Activated CD4-positive, alpha-beta T cell treated with anti-CD3 and anti-CD28 coated beads, Interleukin-2, amount 50 U/mL, for 4 hours (primary cell): Measurements from ENCODE around the gene ZEB1.

Experiments
- DNase-seq, 2 experiments: peaks; one replicate each; pipeline ENCODE4 v3.0.0-alpha.2; 2020

The ZEB1 gene

GRCh38 chr10:31318854-31319601 is at the start of gene ZEB1:
ZEB1 (plus strand) TSS chr10:31319216; CDS start chr10:31319235, 19 bp downstream.
- DNase-seq, result peak; percentile 91 to 93

DNA sequence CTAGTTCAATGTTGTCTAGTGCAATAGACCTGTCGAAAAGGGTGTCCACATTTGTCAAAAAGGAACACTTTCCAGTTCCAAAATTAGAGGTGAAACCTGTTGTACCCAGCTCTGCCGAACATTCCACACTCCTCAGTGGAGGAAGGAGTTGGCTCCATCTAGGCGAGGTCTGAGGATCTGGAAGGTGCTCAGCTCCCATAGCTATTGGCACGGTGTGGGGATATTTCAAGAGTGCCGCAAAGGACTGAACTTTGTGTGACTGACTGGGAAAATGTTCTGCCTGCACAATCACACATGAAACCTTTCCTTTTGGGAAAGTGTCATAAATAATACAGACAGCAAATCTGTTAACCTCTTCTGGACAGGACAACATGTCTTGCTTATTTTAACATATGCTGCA is 48.1 kb upstream of the ZEB1 start:
- no peak for DNase-seq

DNA sequence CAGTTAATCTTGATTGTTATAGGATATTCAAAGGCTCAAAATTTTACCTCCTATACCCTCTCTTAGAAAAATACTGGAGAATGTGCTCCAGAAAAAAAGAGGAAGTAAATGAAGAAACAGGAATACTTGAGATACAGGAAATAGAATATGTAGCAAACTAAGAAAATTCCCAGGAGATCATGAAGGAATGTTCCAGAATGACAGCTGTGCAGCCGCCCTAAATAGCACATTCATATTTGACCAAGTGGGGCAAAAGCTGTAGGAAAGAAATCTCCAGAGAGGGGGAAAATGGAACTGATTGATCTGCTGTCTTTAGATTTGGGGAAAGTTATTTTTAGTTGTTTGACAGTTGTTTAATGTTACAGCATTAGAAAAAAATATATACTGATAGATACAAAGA is 46.2 kb upstream of the ZEB1 start:
- DNase-seq, result no peak

GRCh38 chr10:31273789-31274188 is 45.2 kb upstream of the ZEB1 start:
- no peak for DNase-seq

- DNase-seq, result no peak
Observed at GRCh38 chr10:31274310-31274709, 44.7 kb upstream of the ZEB1 start.

DNA sequence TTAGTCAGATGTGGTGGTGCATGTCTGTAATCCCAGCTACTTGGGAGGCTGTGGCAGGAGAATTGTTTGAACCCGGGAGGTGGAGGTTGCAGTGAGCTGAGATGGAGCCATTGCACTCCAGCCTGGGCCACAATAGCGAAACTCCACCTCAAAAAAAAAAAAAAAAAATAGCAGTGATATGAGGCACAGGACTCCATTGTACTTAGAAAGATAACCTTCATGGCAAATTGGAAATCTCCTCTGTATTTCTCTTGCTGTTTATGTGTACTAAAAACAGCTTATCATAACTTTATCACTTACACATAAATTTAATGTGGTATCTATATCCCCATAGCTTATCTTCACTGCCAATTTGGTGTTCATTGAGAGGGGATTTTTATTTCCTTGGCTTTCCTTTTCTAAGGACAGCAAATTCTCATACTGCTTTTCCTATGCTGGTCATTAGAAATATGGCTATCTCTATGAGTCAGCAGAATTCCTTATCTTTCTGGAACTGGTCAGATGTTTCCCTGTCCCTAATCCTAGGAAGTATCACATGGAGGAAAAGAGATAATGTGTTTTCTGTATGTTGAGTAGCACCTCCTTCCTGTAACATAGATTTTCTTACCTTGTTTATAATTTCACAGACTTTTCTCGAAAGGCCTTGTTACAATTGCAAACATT is 40.6 kb upstream of the ZEB1 start:
- no peak for DNase-seq

- DNase-seq, result no peak
Observed at GRCh38 chr10:31280972-31281371, 38.0 kb upstream of the ZEB1 start.

GRCh38 chr10:31288001-31288400 is 31.0 kb upstream of the ZEB1 start:
- no peak for DNase-seq

GRCh38 chr10:31288962-31289361 is 30.1 kb upstream of the ZEB1 start:
- no peak for DNase-seq

GRCh38 chr10:31290386-31290785 is 28.6 kb upstream of the ZEB1 start:
- DNase-seq, result no peak

DNA sequence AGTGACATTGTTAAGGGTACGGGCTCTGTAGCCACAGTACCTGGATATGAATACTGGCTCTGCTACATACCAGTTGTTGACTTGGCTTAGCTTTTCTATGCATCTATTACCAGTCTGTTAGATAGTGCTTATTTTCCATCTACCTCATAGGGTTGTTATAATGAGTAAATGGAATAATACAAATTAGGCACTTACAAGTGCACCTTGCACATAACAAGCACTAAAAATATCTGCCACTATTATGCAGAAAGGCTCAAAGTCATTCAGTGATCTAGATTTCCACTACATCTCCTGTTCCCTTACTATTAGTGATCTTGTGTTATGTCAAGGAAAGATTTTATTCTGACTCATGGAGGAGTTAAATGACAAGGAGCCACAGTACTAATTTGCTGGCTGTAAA is 27.9 kb upstream of the ZEB1 start:
- DNase-seq, result no peak

DNA sequence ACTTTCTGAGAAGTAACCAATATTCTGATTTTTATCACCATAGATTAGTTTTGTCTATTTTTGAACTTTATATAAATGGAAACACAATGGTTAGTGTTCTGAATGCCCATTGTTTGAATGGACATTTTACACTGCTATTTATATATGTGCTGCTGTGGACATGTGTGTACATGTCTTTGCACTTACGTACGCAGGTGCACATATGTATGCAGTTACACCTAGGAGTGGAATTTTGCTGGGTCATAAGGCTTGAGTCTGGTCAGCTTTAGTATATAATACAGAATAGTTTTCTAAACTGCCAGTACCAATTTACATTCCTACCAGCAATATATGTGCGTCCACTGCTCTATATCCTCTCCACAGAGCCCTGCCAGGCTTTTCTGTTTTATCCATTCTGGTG is 24.5 kb upstream of the ZEB1 start:
- DNase-seq, result no peak

- DNase-seq, result no peak
Observed at GRCh38 chr10:31296754-31297153, 22.3 kb upstream of the ZEB1 start.

- DNase-seq, result no peak
Observed at GRCh38 chr10:31299119-31299518, 19.9 kb upstream of the ZEB1 start.

GRCh38 chr10:31303212-31303611 is 15.8 kb upstream of the ZEB1 start:
- DNase-seq, result no peak

GRCh38 chr10:31304291-31304970 is 14.6 kb upstream of the ZEB1 start:
- no peak for DNase-seq

DNA sequence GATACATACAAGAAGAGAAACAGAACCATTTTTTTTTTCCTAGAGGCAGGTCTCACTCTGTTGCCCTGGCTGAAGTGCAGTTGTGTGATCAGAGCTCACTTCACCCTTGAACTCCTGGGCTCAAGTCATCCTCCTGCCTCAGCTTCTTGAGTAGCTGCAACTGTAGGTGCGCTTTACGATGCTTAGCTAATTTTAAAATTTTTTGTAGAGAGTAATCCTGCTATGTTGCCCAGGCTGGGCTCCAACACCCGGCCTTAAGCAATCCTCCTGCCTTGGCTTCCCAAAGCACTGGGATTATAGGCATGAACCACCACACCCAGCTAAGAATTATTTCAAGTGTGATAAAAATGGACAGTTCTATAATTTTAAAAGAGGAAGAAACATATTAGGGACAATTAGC is 5.6 kb upstream of the ZEB1 start:
- DNase-seq, result no peak

- DNase-seq, result no peak
Observed at GRCh38 chr10:31314256-31315150, 4.5 kb upstream of the ZEB1 start.

DNA sequence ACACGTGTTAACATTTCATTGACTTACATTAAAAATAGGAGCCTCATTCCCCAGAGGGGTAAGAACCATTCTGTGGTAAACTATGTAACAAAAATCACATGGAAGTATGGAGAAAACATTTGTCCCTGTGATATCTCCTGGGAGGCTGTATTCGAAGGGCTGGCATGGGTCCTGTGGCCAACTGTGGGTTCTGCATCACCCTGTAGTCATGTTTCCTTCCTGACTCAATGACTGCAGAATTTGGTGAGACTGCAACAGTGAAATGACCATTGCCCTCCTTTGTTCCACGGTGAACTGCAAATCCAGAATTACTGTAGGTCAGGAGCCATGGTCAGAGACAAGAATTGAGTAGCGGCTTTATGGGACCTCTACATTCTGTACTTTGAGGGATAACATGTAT is 3.6 kb upstream of the ZEB1 start:
- DNase-seq, result no peak

- no peak for DNase-seq
Observed at GRCh38 chr10:31317171-31317570, 1.8 kb upstream of the ZEB1 start.

DNA sequence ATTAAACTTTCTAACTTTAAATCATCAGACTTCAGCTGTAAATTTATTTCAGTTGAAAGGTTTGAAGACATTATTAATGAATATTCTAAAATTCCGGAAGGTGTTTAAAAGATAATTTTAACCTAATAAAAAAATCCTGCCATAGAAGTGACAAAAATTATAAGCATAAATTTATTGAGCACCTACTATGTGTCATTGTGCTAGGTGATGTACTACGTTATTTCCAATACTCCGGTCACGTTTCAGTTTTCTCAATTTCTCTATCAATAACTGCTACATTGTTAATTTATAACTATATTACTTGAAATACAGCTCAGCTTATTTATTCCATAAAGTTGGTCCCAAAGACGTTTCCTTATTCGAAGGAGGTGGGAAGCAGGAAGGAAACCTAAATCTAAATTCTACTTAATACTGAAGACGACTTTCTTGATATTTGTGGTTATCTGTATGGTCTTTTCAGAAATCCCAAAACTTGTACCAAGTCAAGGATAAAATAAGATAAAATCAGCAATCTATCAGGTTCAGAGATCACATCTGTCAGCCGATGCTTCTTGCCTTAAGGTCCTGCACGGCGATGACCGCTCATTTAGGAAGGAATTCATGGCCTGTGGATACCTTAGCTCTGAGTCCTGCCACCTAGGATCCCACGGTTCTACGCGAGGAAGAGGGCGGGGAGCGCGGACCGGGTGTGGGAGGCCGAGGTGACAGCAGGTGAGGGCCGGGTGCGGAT is 1.2 kb upstream of the ZEB1 start:
- DNase-seq, result peak; percentile 71 to 76

- DNase-seq, result peak; percentile 37 to 54
Observed at GRCh38 chr10:31318382-31318853, 598 bp upstream of the ZEB1 start.
